ENCODE data around the gene HECW1. TPM values are rescaled to one million over a fixed set of nuclear protein-coding genes. Genes with fewer than 3 reads are reported as not detected.

The HECW1 gene
- total RNA-seq, 4 donors from 2014 or later = 0.83 to 3.9 (median 2.7) TPM; not detected in 1

DNA sequence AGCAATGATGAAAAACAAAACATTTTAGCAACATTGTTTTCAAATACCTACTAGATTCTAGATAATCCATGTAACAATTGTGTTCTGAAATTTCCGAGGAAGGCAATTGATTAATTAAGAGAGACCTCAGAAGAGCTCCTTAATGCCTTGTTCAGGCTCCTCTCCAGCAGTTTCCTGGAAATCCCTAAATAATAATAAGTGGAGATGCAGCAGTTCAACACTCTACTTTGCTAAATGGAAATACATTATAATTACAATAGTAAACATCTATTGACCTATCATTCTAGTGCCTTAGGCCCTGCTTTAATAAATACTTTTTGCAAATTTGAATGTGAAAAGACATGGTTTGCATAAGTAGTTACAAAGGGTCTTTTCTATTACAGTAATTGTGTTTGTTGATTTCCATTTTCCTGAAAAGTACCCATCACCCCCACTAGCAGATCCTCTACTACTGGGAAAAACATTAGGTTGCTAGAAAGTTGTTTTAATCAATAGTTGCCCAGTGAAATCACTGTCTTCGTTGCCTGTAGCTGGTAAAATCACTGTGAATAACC is 283.8 kb downstream of the HECW1 start:
- DNase-seq = no peak
- no peaks in the 10 kb centered on the region for H3K27me3 ChIP-seq
- TF ChIP-seq, protein P1, sequence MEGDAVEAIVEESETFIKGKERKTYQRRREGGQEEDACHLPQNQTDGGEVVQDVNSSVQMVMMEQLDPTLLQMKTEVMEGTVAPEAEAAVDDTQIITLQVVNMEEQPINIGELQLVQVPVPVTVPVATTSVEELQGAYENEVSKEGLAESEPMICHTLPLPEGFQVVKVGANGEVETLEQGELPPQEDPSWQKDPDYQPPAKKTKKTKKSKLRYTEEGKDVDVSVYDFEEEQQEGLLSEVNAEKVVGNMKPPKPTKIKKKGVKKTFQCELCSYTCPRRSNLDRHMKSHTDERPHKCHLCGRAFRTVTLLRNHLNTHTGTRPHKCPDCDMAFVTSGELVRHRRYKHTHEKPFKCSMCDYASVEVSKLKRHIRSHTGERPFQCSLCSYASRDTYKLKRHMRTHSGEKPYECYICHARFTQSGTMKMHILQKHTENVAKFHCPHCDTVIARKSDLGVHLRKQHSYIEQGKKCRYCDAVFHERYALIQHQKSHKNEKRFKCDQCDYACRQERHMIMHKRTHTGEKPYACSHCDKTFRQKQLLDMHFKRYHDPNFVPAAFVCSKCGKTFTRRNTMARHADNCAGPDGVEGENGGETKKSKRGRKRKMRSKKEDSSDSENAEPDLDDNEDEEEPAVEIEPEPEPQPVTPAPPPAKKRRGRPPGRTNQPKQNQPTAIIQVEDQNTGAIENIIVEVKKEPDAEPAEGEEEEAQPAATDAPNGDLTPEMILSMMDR (IDR thresholded peaks at IDR 0.05) = no peak
- TF ChIP-seq POLR2A (IDR thresholded peaks at IDR 0.05) = no peak
- no peaks in the 10 kb centered on the region for H3K4me1 ChIP-seq
- H3K36me3 ChIP-seq = no peaks in the 10 kb centered on the region
- no peak overlapping the region for H3K4me3 ChIP-seq
- H3K9me3 ChIP-seq = no peaks in the 10 kb centered on the region
- no peak overlapping the region for H3K27ac ChIP-seq

DNA sequence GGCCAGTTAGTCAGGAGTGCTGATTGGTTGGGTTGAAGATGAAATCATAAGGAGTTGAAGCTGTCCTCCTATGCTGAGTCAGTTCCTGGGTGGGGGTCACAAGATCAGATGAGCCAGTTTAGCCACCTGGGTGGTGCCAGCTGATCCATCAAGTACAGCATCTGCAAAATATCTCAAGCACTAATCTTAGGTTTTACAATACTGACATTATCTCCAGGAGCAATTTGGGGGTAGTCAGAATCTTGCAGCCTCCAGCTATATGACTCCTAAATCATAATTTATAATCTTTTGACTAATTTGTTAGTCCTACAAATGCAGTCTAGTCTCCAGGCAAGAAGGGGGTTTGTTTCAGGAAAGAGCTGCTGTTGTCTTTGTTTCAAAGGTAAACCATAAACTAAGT is 286.4 kb downstream of the HECW1 start:
- no peak for DNase-seq
- H3K27ac ChIP-seq = no peak overlapping the region

DNA sequence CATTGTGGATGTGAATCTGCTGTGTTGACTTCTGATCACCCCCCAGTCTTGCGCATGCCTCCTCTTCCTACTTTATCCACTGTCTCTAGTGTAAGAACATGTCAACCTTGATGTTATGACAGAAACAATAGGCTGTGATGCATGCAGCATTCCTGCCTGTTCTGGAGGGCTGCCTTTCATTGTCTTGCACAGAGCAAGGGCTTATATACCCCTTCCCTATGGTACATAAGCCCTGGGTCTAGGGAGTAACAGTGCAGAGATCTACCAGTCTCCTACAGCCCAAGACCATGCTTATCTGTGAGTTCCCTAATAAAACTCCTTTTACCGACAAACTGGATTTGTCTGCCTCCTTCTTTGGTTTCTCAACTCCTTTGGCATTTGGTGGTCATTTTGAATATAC is 293.5 kb downstream of the HECW1 start:
- H3K9me3 ChIP-seq = no peaks in the 10 kb centered on the region
- H3K4me3 ChIP-seq = no peak overlapping the region
- no peaks in the 10 kb centered on the region for H3K36me3 ChIP-seq
- no peak for DNase-seq
- no peak for TF ChIP-seq POLR2A (IDR thresholded peaks at IDR 0.05)
- TF ChIP-seq, protein P1 (IDR thresholded peaks at IDR 0.05) = no peak
- H3K4me1 ChIP-seq = no peaks in the 10 kb centered on the region
- H3K27me3 ChIP-seq = no peaks in the 10 kb centered on the region
- H3K27ac ChIP-seq = no peak overlapping the region

More for the DNA sequence above, 286.4 kb downstream of the HECW1 start:
- no peak for TF ChIP-seq POLR2A (IDR thresholded peaks at IDR 0.05)
- TF ChIP-seq, protein P1 (IDR thresholded peaks at IDR 0.05) = no peak
- Histone ChIP-seq H3K9me3 (no peaks in the 10 kb centered on the region), H3K36me3 (no peaks in the 10 kb centered on the region), H3K27me3 (no peaks in the 10 kb centered on the region), H3K4me3 (no peak overlapping the region), H3K4me1 (no peaks in the 10 kb centered on the region)

DNA sequence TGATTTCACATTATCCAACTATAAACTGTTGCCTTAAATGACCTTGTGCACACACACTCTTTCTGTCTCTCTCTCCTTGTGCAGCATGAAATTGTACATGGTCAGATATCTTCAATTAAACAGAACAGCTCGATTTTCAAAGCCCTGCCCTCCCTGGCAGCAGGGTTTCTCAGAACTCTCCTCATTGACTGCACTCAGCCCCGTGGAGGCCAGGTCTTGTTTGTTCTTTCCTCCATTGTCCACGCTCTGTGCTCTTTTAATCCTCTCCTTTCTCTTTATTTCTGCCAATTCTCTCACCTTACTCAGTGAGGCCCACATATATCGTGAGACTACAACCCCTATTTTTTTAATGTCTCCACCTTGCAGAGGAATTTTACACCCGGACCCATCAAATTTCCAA is 294.5 kb downstream of the HECW1 start:
- H3K4me3 ChIP-seq = no peak overlapping the region
- H3K4me1 ChIP-seq = no peaks in the 10 kb centered on the region
- no peak for DNase-seq
- H3K36me3 ChIP-seq = no peaks in the 10 kb centered on the region
- H3K9me3 ChIP-seq = no peaks in the 10 kb centered on the region
- no peaks in the 10 kb centered on the region for H3K27me3 ChIP-seq
- TF ChIP-seq, protein P1 (IDR thresholded peaks at IDR 0.05) = no peak
- TF ChIP-seq POLR2A (IDR thresholded peaks at IDR 0.05) = no peak
- H3K27ac ChIP-seq = no peak overlapping the region

DNA sequence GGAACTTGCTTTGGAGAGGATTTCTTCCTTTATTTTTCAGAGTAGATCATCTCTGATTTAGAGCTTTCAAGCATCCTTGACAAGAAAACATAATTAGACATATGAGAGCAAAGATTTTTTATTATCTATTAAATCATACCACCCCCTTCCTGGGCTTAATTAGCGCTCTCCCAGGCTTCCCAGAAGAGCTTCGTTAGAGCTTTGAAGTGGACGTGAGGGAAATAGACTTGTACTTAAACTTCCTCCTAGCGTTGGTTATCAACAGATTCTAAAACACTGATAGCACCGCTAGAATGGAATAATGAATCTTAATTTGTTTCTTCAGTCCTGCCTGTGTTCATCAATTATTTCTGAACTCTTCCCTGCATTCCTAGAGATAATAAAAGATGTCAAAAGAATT is 296.5 kb downstream of the HECW1 start:
- TF ChIP-seq POLR2A (IDR thresholded peaks at IDR 0.05) = no peak
- TF ChIP-seq, protein P1 (IDR thresholded peaks at IDR 0.05) = no peak
- no peak overlapping the region for H3K27ac ChIP-seq
- H3K4me1 ChIP-seq = no peaks in the 10 kb centered on the region
- no peaks in the 10 kb centered on the region for H3K27me3 ChIP-seq
- no peak overlapping the region for H3K4me3 ChIP-seq
- no peak for DNase-seq
- no peaks in the 10 kb centered on the region for H3K36me3 ChIP-seq
- H3K9me3 ChIP-seq = no peaks in the 10 kb centered on the region

DNA sequence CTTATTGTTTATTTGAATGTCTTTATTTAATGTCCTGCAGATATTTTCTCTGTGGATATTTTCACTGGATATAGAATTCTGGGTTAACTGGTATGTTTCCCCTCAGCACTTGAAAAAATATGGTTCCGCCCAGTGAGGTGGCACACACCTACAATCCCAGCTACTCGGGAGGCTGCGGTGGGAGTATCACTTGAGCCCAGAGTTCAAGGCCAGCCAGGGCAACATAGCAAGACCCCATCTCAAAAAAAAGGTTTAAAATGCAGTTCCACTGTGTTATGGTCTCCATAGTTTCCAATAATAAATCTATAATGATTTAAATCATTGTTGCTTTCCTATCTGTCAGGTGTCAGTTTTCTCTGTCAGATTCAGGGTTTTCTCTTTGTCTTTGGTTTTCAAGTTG is 305.0 kb downstream of the HECW1 start:
- H3K4me3 ChIP-seq = no peak overlapping the region
- no peaks in the 10 kb centered on the region for H3K4me1 ChIP-seq
- no peak for DNase-seq
- no peaks in the 10 kb centered on the region for H3K27me3 ChIP-seq
- no peak for TF ChIP-seq POLR2A (IDR thresholded peaks at IDR 0.05)
- TF ChIP-seq, protein P1 (IDR thresholded peaks at IDR 0.05) = no peak
- H3K9me3 ChIP-seq = no peaks in the 10 kb centered on the region
- H3K36me3 ChIP-seq = no peaks in the 10 kb centered on the region
- no peak overlapping the region for H3K27ac ChIP-seq
